GM12892 (cell line): ENCODE measurements around the gene PIK3R6.

Experiments
- POLR2AphosphoS5 ChIP-seq: IDR thresholded peaks from 2 replicates; pipeline ENCODE4 v1.6.1; 2011; ENCODE audit warnings: low read depth, low read length, control low read depth
- TAF1 ChIP-seq: IDR thresholded peaks from 2 replicates; pipeline ENCODE4 v1.6.1; 2011; ENCODE audit warnings: low read depth, mild to moderate bottlenecking, control low read depth, low read length, borderline replicate concordance

- TF ChIP-seq TAF1 (no peak), POLR2AphosphoS5 (no peak)
These were observed 19.8 kb upstream of the PIK3R6 start for GRCh38 chr17:8887301-8887700.
